K562 (cell line): ENCODE data around the gene ANKRD65. TPM values are rescaled to one million over a fixed set of nuclear protein-coding genes. Genes with fewer than 3 reads are reported as not detected.

Source experiments
- FOS ChIP-seq: IDR thresholded peaks from 3 replicates; pipeline ENCODE4 v1.6.1; 2011; ENCODE audit not compliant: insufficient read length; ENCODE audit errors: extremely low read depth
- FOXK2 ChIP-seq, 2 experiments: fragments of 450-650 bp; IDR thresholded peaks in 1 of 2; conservative IDR thresholded peaks in 1 of 2; 2 replicates each; pipeline ENCODE4 v1.6.1; 2016; ENCODE audit warnings: low read depth in 2 of 2, mild to moderate bottlenecking in 1 of 2
- MYBL2 ChIP-seq, 2 experiments: fragments of 450-650 bp in 1 of 2; sonication (generic) in 1 of 2; formaldehyde crosslinking in 1 of 2; IDR thresholded peaks; 2 replicates each; pipeline versions ENCODE4 v1.6.1 to v1.8.1; 2017 to 2022; ENCODE audit warnings: borderline replicate concordance in 1 of 2, inconsistent platforms in 1 of 2, low read depth in 1 of 2, mild to moderate bottlenecking in 1 of 2, missing genetic modification reagents in 1 of 2, moderate library complexity in 1 of 2
- RAD51 ChIP-seq: fragments of 450-650 bp; IDR thresholded peaks from 2 replicates; pipeline ENCODE4 v1.7.1; 2016; ENCODE audit warnings: low read depth, mild to moderate bottlenecking, borderline replicate concordance
- polyA plus RNA-seq, 8 experiments: library from polyadenylated mRNA; depleted of rRNA in 4 of 8; stranded (reverse) in 5 of 8; unstranded in 3 of 8; fragments of >200 nt; fragmentation: Nextera tagmentation in 2 of 8; fragmentation: Illumina TruSeq in 1 of 8; extraction: Ambion mirVana in 2 of 8; extraction: Trizol in 1 of 8; gene quantifications; 2 replicates each; pipeline versions ENCODE4 v1.2.1 to v1.2.3, GENCODE V29; 2011 to 2014; ENCODE audit warnings: inconsistent platforms in 1 of 8, missing spikeins in 1 of 8
- total RNA-seq, 7 experiments: library from RNA; depleted of rRNA in 6 of 7; stranded (reverse); fragments of >200 nt in 6 of 7; fragmentation: Illumina TruSeq in 2 of 7; extraction: Trizol in 2 of 7; gene quantifications; 2 replicates each; pipeline versions ENCODE4 v1.2.1 to v1.2.3, GENCODE V29; 2011 to 2021; ENCODE audit warnings: low replicate concordance in 1 of 7
- TF ChIP-seq, protein P1 (sequence below): sonication (generic); formaldehyde crosslinking; IDR thresholded peaks from 2 replicates; pipeline ENCODE4 v1.8.0; 2022; ENCODE audit warnings: mild to moderate bottlenecking, missing genetic modification reagents
- TF ChIP-seq, protein P2 (sequence below): fragments of 450-650 bp; IDR thresholded peaks from 2 replicates; pipeline ENCODE4 v1.6.1; 2017; ENCODE audit warnings: antibody characterized with exemption, mild to moderate bottlenecking
- TF ChIP-seq, protein P3 (sequence below), 2 experiments: fragments of 450-650 bp; IDR thresholded peaks; 2 replicates each; pipeline ENCODE4 v1.6.1; 2018; ENCODE audit warnings: mild to moderate bottlenecking in 2 of 2, low read depth in 1 of 2; ENCODE audit not compliant: partially characterized antibody in 2 of 2

The ANKRD65 gene
- total and polyA plus RNA-seq, 9 of the 15 experiments (the other 6 are each of a cell fraction or from before 2014, with no cell fraction given), result not detected

- TF ChIP-seq, protein P1, sequence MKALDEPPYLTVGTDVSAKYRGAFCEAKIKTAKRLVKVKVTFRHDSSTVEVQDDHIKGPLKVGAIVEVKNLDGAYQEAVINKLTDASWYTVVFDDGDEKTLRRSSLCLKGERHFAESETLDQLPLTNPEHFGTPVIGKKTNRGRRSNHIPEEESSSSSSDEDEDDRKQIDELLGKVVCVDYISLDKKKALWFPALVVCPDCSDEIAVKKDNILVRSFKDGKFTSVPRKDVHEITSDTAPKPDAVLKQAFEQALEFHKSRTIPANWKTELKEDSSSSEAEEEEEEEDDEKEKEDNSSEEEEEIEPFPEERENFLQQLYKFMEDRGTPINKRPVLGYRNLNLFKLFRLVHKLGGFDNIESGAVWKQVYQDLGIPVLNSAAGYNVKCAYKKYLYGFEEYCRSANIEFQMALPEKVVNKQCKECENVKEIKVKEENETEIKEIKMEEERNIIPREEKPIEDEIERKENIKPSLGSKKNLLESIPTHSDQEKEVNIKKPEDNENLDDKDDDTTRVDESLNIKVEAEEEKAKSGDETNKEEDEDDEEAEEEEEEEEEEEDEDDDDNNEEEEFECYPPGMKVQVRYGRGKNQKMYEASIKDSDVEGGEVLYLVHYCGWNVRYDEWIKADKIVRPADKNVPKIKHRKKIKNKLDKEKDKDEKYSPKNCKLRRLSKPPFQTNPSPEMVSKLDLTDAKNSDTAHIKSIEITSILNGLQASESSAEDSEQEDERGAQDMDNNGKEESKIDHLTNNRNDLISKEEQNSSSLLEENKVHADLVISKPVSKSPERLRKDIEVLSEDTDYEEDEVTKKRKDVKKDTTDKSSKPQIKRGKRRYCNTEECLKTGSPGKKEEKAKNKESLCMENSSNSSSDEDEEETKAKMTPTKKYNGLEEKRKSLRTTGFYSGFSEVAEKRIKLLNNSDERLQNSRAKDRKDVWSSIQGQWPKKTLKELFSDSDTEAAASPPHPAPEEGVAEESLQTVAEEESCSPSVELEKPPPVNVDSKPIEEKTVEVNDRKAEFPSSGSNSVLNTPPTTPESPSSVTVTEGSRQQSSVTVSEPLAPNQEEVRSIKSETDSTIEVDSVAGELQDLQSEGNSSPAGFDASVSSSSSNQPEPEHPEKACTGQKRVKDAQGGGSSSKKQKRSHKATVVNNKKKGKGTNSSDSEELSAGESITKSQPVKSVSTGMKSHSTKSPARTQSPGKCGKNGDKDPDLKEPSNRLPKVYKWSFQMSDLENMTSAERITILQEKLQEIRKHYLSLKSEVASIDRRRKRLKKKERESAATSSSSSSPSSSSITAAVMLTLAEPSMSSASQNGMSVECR, result peak; percentile 90
- TF ChIP-seq MYBL2 (IDR thresholded peaks at IDR 0.05; ENCODE audit: low read depth) (no peak), MYBL2 (CRISPR knock-in tag; IDR thresholded peaks at IDR 0.05; ENCODE audit: borderline replicate concordance) (0 out of 2 replicates have a peak, but pooled peaks have one; percentile 41), RAD51 (no peak), FOS (no peak), FOXK2 (conservative IDR thresholded peaks at IDR 0.05 in 1 of 2, IDR thresholded peaks at IDR 0.05 in 1 of 2; ENCODE audit: low read depth in 2 of 2) (no peak)
- TF ChIP-seq, protein P2, sequence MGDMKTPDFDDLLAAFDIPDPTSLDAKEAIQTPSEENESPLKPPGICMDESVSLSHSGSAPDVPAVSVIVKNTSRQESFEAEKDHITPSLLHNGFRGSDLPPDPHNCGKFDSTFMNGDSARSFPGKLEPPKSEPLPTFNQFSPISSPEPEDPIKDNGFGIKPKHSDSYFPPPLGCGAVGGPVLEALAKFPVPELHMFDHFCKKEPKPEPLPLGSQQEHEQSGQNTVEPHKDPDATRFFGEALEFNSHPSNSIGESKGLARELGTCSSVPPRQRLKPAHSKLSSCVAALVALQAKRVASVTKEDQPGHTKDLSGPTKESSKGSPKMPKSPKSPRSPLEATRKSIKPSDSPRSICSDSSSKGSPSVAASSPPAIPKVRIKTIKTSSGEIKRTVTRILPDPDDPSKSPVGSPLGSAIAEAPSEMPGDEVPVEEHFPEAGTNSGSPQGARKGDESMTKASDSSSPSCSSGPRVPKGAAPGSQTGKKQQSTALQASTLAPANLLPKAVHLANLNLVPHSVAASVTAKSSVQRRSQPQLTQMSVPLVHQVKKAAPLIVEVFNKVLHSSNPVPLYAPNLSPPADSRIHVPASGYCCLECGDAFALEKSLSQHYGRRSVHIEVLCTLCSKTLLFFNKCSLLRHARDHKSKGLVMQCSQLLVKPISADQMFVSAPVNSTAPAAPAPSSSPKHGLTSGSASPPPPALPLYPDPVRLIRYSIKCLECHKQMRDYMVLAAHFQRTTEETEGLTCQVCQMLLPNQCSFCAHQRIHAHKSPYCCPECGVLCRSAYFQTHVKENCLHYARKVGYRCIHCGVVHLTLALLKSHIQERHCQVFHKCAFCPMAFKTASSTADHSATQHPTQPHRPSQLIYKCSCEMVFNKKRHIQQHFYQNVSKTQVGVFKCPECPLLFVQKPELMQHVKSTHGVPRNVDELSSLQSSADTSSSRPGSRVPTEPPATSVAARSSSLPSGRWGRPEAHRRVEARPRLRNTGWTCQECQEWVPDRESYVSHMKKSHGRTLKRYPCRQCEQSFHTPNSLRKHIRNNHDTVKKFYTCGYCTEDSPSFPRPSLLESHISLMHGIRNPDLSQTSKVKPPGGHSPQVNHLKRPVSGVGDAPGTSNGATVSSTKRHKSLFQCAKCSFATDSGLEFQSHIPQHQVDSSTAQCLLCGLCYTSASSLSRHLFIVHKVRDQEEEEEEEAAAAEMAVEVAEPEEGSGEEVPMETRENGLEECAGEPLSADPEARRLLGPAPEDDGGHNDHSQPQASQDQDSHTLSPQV, result 0 out of 2 replicates have a peak, but pooled peaks have one; percentile 38
- TF ChIP-seq, protein P3, sequence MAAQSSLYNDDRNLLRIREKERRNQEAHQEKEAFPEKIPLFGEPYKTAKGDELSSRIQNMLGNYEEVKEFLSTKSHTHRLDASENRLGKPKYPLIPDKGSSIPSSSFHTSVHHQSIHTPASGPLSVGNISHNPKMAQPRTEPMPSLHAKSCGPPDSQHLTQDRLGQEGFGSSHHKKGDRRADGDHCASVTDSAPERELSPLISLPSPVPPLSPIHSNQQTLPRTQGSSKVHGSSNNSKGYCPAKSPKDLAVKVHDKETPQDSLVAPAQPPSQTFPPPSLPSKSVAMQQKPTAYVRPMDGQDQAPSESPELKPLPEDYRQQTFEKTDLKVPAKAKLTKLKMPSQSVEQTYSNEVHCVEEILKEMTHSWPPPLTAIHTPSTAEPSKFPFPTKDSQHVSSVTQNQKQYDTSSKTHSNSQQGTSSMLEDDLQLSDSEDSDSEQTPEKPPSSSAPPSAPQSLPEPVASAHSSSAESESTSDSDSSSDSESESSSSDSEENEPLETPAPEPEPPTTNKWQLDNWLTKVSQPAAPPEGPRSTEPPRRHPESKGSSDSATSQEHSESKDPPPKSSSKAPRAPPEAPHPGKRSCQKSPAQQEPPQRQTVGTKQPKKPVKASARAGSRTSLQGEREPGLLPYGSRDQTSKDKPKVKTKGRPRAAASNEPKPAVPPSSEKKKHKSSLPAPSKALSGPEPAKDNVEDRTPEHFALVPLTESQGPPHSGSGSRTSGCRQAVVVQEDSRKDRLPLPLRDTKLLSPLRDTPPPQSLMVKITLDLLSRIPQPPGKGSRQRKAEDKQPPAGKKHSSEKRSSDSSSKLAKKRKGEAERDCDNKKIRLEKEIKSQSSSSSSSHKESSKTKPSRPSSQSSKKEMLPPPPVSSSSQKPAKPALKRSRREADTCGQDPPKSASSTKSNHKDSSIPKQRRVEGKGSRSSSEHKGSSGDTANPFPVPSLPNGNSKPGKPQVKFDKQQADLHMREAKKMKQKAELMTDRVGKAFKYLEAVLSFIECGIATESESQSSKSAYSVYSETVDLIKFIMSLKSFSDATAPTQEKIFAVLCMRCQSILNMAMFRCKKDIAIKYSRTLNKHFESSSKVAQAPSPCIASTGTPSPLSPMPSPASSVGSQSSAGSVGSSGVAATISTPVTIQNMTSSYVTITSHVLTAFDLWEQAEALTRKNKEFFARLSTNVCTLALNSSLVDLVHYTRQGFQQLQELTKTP (IDR thresholded peaks at IDR 0.05; ENCODE audit: low read depth in 1 of 2, partially characterized antibody in 2 of 2), result peak in 1 of 2 experiments; percentile 5
Observed at GRCh38 chr1:1399872-1400575, 21.1 kb downstream of the ANKRD65 start (continued).
